Measurements from ENCODE around the gene SURF6. TPM values are rescaled to one million over a fixed set of nuclear protein-coding genes. Genes with fewer than 3 reads are reported as not detected.
"Not testable (repeated sequence)": the region's sequence is repeated elsewhere in the genome, so short reads cannot be mapped to it uniquely, and the experiment has no call there.

The SURF6 gene
- polyA plus RNA-seq, 1 donor, result 26.1 TPM

DNA sequence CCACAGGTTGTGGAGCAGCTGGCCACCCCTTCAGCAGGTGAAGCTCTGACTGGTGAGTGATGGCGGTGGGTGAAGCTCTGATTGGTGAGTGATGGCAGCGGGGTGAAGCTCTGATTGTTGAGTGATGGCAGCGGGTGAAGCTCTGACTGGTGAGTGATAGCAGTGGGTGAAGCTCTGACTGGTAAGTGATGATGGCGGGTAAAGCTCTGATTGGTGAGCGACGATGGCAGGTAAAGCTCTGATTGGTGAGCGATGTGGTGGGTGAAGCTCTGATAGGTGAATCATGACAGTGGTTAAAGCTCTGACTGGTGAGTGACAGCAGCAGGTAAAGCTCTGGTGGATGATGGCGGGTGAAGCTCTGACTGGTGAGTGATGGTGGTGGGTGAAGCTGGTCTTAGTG is 51.6 kb downstream of the SURF6 start:
- no peak for DNase-seq

DNA sequence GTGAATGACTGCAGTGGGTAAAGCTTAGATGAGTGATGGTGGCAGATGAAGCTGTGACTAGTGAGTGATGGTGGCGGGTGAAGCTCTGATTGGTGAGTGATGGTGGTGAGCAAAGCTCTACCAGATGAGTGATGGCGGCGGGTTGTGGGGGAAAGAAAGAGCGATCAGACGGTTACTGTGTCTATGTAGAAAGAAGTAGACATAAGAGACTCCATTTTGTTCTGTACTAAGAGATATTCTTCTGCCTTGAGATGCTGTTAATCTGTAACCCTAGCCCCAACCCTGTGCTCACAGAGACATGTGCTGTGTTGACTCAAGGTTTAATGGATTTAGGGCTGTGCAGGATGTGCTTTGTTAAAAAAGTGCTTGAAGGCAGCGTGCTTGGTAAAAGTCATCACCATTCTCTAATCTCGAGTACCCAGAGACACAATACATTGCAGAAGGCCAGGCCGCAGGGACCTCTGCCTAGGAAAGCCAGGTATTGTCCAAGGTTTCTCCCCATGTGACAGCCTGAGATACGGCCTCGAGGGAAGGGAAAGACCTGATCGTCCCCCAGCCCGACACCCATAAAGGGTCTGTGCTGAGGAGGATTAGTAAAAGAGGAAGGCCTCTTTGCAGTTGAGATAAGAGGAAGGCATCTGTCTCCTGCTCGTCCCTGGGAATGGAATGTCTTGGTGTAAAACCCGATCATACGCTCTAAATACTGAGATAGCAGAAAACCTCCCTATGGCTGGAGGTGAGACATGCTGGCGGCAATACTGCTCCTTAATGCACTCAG is 52.5 kb downstream of the SURF6 start:
- not testable (repeated sequence) for DNase-seq

DNA sequence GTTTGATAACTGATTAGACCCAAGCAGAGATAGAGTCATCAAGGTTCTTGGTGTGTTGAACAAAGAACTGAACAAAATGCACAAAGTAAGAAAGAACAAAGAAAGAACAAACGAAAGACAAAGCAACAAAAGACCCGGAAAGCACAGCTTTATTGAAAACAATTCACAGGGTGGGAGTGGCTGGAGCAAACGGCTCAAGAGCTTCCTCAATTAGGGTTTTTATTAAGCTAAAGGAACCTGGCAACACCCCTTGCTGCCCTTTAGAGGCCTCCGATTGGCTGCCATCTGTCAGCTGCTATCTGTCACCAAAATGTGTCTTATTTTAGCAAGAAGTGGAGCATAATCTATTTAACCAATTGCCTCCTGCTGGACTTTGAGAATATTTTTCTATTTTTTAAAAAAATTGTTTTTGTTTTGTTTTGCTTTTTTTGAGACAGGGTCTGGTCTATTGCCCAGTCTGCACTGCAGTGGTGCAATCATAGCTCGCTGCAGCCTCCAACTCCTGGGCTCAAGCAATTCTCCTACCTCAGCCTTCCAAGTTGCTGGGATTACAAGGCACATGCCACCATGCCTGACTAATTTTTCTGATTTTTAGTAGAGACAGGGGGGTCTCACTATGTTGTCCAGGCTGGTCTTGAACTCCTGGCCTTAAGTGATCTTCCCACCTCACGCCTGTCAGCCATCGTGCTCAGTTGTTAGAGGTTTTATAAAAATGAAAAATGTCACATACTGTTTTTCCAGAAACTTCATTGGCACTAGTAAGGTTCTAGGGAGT is 53.3 kb downstream of the SURF6 start:
- no peak for DNase-seq

DNA sequence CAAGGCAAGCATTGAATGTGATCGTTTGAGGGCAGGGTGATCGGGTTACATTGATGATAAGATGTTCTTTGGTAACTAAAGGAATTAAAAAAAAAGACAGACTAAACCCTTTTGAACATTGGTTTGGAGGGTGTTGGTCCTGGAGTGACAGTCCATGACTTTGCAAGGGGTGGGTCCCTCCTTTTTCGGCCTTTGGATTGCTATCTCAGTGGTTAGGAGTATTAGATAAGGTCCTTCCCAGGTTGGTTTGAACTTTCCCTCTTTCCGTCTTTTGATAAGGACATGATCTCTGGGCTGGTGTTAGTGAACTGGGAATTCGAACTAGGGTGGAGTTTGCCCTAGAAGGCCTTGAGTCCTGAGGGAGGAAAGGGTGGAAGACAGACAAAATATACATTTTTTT is 55.6 kb downstream of the SURF6 start:
- DNase-seq, result no peak

Other genes with a start within 250 kb of the SURF6 start
- gene RALGDS, start 214.9 kb downstream of the SURF6 start, polyA plus RNA-seq (ENCODE audit: insufficient read length), result 56.8 TPM
- 5.4 TPM for gene GBGT1, start 172.3 kb downstream of the SURF6 start, polyA plus RNA-seq (ENCODE audit: insufficient read length)
- not detected for gene OBP2B, start 126.9 kb downstream of the SURF6 start, polyA plus RNA-seq (ENCODE audit: insufficient read length)
- 4.5 TPM for gene ABO, start 61.0 kb downstream of the SURF6 start, polyA plus RNA-seq (ENCODE audit: insufficient read length)
- gene MED22, start 11.9 kb upstream of the SURF6 start, polyA plus RNA-seq (ENCODE audit: insufficient read length), result 29.2 TPM
- gene RPL7A, start 12.0 kb upstream of the SURF6 start, polyA plus RNA-seq (ENCODE audit: insufficient read length), result 2,303 TPM
- 35.5 TPM for gene SURF1, start 20.3 kb upstream of the SURF6 start, polyA plus RNA-seq (ENCODE audit: insufficient read length)
- gene SURF2, start 20.4 kb upstream of the SURF6 start, polyA plus RNA-seq (ENCODE audit: insufficient read length), result 13.9 TPM
- 89.8 TPM for gene SURF4, start 39.9 kb upstream of the SURF6 start, polyA plus RNA-seq (ENCODE audit: insufficient read length)
- gene STKLD1, start 40.2 kb upstream of the SURF6 start, polyA plus RNA-seq (ENCODE audit: insufficient read length), result 1.5 TPM
- gene REXO4, start 81.8 kb upstream of the SURF6 start, polyA plus RNA-seq (ENCODE audit: insufficient read length), result 43.6 TPM
- gene ADAMTS13, start 86.2 kb upstream of the SURF6 start, polyA plus RNA-seq (ENCODE audit: insufficient read length), result 10.4 TPM
- gene CACFD1, start 123.8 kb upstream of the SURF6 start, polyA plus RNA-seq (ENCODE audit: insufficient read length), result 18.5 TPM
- gene SLC2A6, start 142.9 kb upstream of the SURF6 start, polyA plus RNA-seq (ENCODE audit: insufficient read length), result 0.81 TPM
- 82.7 TPM for gene MYMK, start 188.8 kb upstream of the SURF6 start, polyA plus RNA-seq (ENCODE audit: insufficient read length)
- 4.0 TPM for gene ADAMTSL2, start 198.5 kb upstream of the SURF6 start, polyA plus RNA-seq (ENCODE audit: insufficient read length)

Data from hindlimb muscle (tissue), 1 donor.